Measurements from ENCODE around the gene LIN37. TPM values are rescaled to one million over a fixed set of nuclear protein-coding genes. Genes with fewer than 3 reads are reported as not detected.

Gene LIN37
- total RNA-seq, 1 experiment from 2014 or later: 23.5 TPM

GRCh38 chr19:35720648-35721047 lies 27.7 kb upstream of the LIN37 start:
- Histone ChIP-seq H3K9me3 (ENCODE audit: control insufficient read depth, insufficient read depth, low read depth, low read length) (no peaks in the 10 kb centered on the region), H3K27ac (ENCODE audit: low read length) (no peak overlapping the region), H3K36me3 (ENCODE audit: control insufficient read depth, insufficient read depth, low read length) (peaks cover 18% of the 10 kb centered on the region; the same call in 1 of the 2 replicates), H3K4me1 (ENCODE audit: control insufficient read depth, insufficient read depth, low read length) (peaks cover 14% of the 10 kb centered on the region), H3K27me3 (ENCODE audit: control insufficient read depth, insufficient read depth, low read length) (no peaks in the 10 kb centered on the region), H3K4me3 (ENCODE audit: low read depth in 2 of 2, low read length in 2 of 2) (no peak overlapping the region)
- in situ Hi-C loops (cut with HindIII; ENCODE audit: low pct_unique_long_range_greater_than_20kb, low sequenced_read_pairs): no loop called here
- CTCF ChIA-PET: interaction anchor here (0.5 kb wide), 1 partner anchor 23 kb away, joined by 8 read pairs; no protein-coding TSS in a partner anchor
- ATAC-seq (no peak), DNase-seq (ENCODE audit: low read depth, low spot score) (no peak)
- BruUV-seq (replicated peaks): no TSS peak
- POLR2A ChIA-PET: no interaction called here
- TF ChIP-seq REST (IDR thresholded peaks at IDR 0.05; ENCODE audit: insufficient read depth in 1 of 2, low read depth in 2 of 2, low read length in 1 of 2) (no peak), POLR2AphosphoS5 (IDR thresholded peaks at IDR 0.05; ENCODE audit: low read depth, low read length) (no peak), CTCF (IDR thresholded peaks at IDR 0.05) (no peak), SIN3A (IDR thresholded peaks at IDR 0.05; ENCODE audit: borderline replicate concordance, insufficient read depth, low read depth, low read length) (no peak), TCF7L2 (IDR thresholded peaks at IDR 0.05; ENCODE audit: low read depth, low read length) (no peak)
- intact Hi-C loops (cut with micrococcal nuclease; ENCODE audit: unreplicated experiment): no loop called here

- in situ Hi-C loops (cut with HindIII; ENCODE audit: low pct_unique_long_range_greater_than_20kb, low sequenced_read_pairs) (no loop called here), intact Hi-C loops (cut with micrococcal nuclease; ENCODE audit: unreplicated experiment) (no loop called here)
- ChIA-PET POLR2A (no interaction called here), CTCF (no interaction called here)
- H3K27me3 ChIP-seq (ENCODE audit: control insufficient read depth, insufficient read depth, low read length): no peaks in the 10 kb centered on the region
- BruUV-seq (replicated peaks): no TSS peak
- no peaks in the 10 kb centered on the region for H3K9me3 ChIP-seq (ENCODE audit: control insufficient read depth, insufficient read depth, low read depth, low read length)
- DNase-seq (ENCODE audit: low read depth, low spot score) (no peak), ATAC-seq (no peak)
- H3K36me3 ChIP-seq (ENCODE audit: control insufficient read depth, insufficient read depth, low read length): peaks cover 26% of the 10 kb centered on the region; the same call in 1 of the 2 replicates
- no peak for TF ChIP-seq SIN3A (IDR thresholded peaks at IDR 0.05; ENCODE audit: borderline replicate concordance, insufficient read depth, low read depth, low read length)
- no peak for TF ChIP-seq TCF7L2 (IDR thresholded peaks at IDR 0.05; ENCODE audit: low read depth, low read length)
- no peak for TF ChIP-seq POLR2AphosphoS5 (IDR thresholded peaks at IDR 0.05; ENCODE audit: low read depth, low read length)
- no peak for TF ChIP-seq REST (IDR thresholded peaks at IDR 0.05; ENCODE audit: insufficient read depth in 1 of 2, low read depth in 2 of 2, low read length in 1 of 2)
- TF ChIP-seq CTCF (IDR thresholded peaks at IDR 0.05): no peak
- no peak overlapping the region for H3K27ac ChIP-seq (ENCODE audit: low read length)
- peaks cover 7% of the 10 kb centered on the region for H3K4me1 ChIP-seq (ENCODE audit: control insufficient read depth, insufficient read depth, low read length)
- no peak overlapping the region for H3K4me3 ChIP-seq (ENCODE audit: low read depth in 2 of 2, low read length in 2 of 2)
Observed at GRCh38 chr19:35721374-35721773, 27.0 kb upstream of the LIN37 start.

Data from Panc1 (cell line).